DND-41 (cell line): ENCODE data around the gene TMEM63B.
"Not testable (repeated sequence)": the region's sequence is repeated elsewhere in the genome, so short reads cannot be mapped to it uniquely, and the experiment has no call there.

Experiments used
- ATAC-seq: fragments of 200-7000 bp; cut with Tn5 transposase; 3 replicates; pipeline ENCODE4 v1.9.1; 2021; ENCODE audit warnings: low read depth; ENCODE audit not compliant: insufficient read depth
- DNase-seq: peaks from one replicate; pipeline ENCODE4 v3.0.0-alpha.2; 2020
- H2AFZ ChIP-seq: 2 replicates; pipeline ENCODE4 v1.6.0; 2012; ENCODE audit warnings: low read depth, low read length
- H3K27ac ChIP-seq: 2 replicates; pipeline ENCODE4 v1.5.1; 2012; ENCODE audit warnings: low read length, inconsistent platforms
- H3K27me3 ChIP-seq: fragments of 200-600 bp; sonication (generic); 2 replicates; pipeline ENCODE4 v1.6.0; 2012; ENCODE audit warnings: low read length, mild to moderate bottlenecking, inconsistent platforms; ENCODE audit not compliant: insufficient read depth, poor library complexity
- H3K36me3 ChIP-seq: 2 replicates; pipeline ENCODE4 v1.5.1; 2012; ENCODE audit warnings: low read length, inconsistent platforms; ENCODE audit not compliant: insufficient read depth
- H3K4me1 ChIP-seq: 2 replicates; pipeline ENCODE4 v1.5.1; 2012; ENCODE audit warnings: mild to moderate bottlenecking, low read length; ENCODE audit not compliant: insufficient read depth
- H3K4me2 ChIP-seq: 2 replicates; pipeline ENCODE4 v1.6.0; 2012; ENCODE audit warnings: mild to moderate bottlenecking, moderate library complexity, low read length, inconsistent platforms; ENCODE audit not compliant: insufficient read depth
- H3K4me3 ChIP-seq, 2 experiments: fragments of 200-600 bp in 1 of 2; shearing (Covaris generic) in 1 of 2; 2 replicates each; pipeline ENCODE4 v1.5.1; 2012 to 2016; ENCODE audit warnings: inconsistent platforms in 2 of 2, low read length in 2 of 2, mild to moderate bottlenecking in 2 of 2, low read depth in 1 of 2, moderate library complexity in 1 of 2
- H3K79me2 ChIP-seq: 2 replicates; pipeline ENCODE4 v1.6.0; 2012; ENCODE audit warnings: low read length, inconsistent platforms; ENCODE audit not compliant: insufficient read depth
- H3K9ac ChIP-seq: 2 replicates; pipeline ENCODE4 v1.6.0; 2012; ENCODE audit warnings: low read depth, mild to moderate bottlenecking, inconsistent platforms, low read length, moderate library complexity
- H3K9me3 ChIP-seq: 2 replicates; pipeline ENCODE4 v1.5.1; 2012; ENCODE audit warnings: low read length, moderate library complexity, mild to moderate bottlenecking, inconsistent platforms; ENCODE audit not compliant: insufficient read depth, severe bottlenecking
- H4K20me1 ChIP-seq: 2 replicates; pipeline ENCODE4 v1.6.0; 2012; ENCODE audit warnings: low read length; ENCODE audit not compliant: insufficient read depth
- EZH2 ChIP-seq: IDR thresholded peaks from 3 replicates; pipeline ENCODE4 v1.6.1; 2012; ENCODE audit warnings: borderline replicate concordance, low read depth, mild to moderate bottlenecking, moderate library complexity, low read length, inconsistent platforms; ENCODE audit not compliant: severe bottlenecking
- TF ChIP-seq, protein P1 (sequence below): IDR thresholded peaks from 2 replicates; pipeline ENCODE4 v1.5.1; 2012; ENCODE audit warnings: borderline replicate concordance, low read length, moderate library complexity, mild to moderate bottlenecking; ENCODE audit not compliant: poor library complexity, severe bottlenecking; ENCODE audit errors: extremely low read depth

TMEM63B gene

DNA sequence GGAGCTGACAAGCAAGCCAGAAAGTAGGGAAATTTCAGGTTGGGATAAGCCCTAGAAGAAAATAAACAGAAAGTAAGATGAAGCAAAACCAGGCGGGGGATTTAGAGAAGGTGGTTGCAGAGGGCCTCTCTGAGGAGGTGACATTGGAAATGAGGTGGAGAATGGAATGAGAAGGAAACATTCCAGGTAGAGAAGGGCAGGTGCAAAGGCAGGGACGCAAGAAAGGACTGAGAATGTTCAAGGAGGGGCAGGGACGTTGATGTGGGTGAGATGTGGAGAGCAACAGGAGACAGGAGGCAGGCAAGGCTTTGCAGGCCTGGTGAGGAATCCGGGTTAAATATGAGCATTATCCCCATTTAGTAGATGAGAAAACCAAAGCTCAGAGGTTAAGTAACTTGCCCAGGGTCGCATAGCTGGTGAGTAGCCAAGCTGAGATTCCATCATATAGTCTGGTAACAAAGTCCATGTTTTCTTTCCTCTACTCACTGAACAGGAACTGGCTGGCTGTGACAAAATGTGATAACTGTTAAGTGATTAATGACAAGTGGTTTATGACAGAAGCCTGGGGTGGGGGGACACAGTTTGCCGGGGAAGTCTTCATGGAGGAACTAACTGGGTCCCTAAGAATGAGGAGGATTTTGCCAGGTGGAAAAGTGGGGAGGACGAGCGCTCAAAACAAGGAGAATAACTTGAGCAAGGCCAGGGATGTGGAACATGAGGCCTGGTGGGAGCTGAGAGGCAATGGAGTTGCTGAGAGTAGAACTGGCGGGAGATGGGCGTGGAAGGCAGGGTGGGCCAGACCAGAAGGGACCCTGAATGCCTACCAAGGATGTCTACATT lies 32.7 kb upstream of the TMEM63B start:
- DNase-seq (no peak), ATAC-seq (no peak)
- Histone ChIP-seq H4K20me1 (peaks cover 16% of the 10 kb centered on the region; the same call in 1 of the 2 replicates), H3K4me3 (no peak overlapping the region), H3K9ac (no peak overlapping the region), H3K9me3 (no peaks in the 10 kb centered on the region), H3K4me2 (no peak overlapping the region), H2AFZ (no peak overlapping the region), H3K4me1 (no peaks in the 10 kb centered on the region), H3K27me3 (no peaks in the 10 kb centered on the region), H3K27ac (no peak overlapping the region), H3K36me3 (peaks cover 5% of the 10 kb centered on the region; the same call in 1 of the 2 replicates), H3K79me2 (no peaks in the 10 kb centered on the region)
- TF ChIP-seq, protein P1, sequence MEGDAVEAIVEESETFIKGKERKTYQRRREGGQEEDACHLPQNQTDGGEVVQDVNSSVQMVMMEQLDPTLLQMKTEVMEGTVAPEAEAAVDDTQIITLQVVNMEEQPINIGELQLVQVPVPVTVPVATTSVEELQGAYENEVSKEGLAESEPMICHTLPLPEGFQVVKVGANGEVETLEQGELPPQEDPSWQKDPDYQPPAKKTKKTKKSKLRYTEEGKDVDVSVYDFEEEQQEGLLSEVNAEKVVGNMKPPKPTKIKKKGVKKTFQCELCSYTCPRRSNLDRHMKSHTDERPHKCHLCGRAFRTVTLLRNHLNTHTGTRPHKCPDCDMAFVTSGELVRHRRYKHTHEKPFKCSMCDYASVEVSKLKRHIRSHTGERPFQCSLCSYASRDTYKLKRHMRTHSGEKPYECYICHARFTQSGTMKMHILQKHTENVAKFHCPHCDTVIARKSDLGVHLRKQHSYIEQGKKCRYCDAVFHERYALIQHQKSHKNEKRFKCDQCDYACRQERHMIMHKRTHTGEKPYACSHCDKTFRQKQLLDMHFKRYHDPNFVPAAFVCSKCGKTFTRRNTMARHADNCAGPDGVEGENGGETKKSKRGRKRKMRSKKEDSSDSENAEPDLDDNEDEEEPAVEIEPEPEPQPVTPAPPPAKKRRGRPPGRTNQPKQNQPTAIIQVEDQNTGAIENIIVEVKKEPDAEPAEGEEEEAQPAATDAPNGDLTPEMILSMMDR: no peak
- no peak for TF ChIP-seq EZH2

DNA sequence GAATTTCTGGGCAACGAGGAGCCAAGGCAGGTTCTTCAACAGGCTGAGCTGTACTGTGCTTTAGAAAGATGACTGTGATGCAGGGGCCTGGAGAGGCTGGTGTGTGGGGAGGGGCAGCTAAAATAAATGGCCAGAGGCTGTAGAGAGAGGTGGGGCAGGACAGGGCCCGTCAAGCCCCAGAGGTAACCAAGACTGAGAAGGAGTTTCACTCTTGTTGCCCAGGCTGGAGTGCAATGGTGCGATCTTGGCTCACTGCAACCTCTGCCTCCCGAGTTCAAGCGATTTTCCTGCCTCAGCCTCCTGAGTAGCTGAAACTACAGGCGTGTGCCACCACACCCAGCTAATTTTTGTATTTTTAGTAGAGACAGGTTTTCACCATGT lies 32.1 kb upstream of the TMEM63B start:
- H3K36me3 ChIP-seq, DNase-seq, H3K4me3 ChIP-seq, H3K9ac ChIP-seq, H3K9me3 ChIP-seq, H3K79me2 ChIP-seq, H3K4me2 ChIP-seq, H3K27ac ChIP-seq, H3K4me1 ChIP-seq, H3K27me3 ChIP-seq, H2AFZ ChIP-seq, ATAC-seq: not testable (repeated sequence)
- H4K20me1 ChIP-seq: peaks cover 16% of the 10 kb centered on the region; the same call in 1 of the 2 replicates

DNA sequence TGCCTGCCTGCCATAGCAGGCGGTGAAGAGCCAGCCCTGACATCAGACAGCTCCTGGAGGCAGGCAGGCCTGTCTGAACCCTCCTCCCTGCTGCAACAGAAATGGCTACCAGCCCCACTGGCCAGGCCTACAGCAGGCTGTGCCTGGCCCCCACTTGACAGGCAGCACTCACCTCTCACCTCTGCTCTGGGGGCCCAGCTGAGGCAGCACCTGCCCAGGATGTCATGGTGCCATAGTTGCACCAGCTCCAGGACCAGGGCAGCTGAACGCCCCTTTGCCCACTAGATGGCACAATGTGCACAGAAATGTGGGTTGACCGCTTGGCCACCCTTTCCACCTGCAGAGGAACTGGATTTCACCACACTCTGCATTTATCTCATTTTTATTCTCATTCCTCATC lies 30.7 kb upstream of the TMEM63B start:
- ATAC-seq (peak; percentile 88), DNase-seq (peak; percentile 72)
- Histone ChIP-seq H3K9ac (no peak overlapping the region), H3K4me1 (no peaks in the 10 kb centered on the region), H2AFZ (no peak overlapping the region), H3K4me3 (no peak overlapping the region), H3K9me3 (no peaks in the 10 kb centered on the region), H3K27me3 (no peaks in the 10 kb centered on the region), H3K36me3 (peaks cover 17% of the 10 kb centered on the region), H3K79me2 (no peaks in the 10 kb centered on the region), H3K27ac (no peak overlapping the region), H4K20me1 (peaks cover 22% of the 10 kb centered on the region), H3K4me2 (no peak overlapping the region)
- TF ChIP-seq, protein P1: peak; percentile 89
- no peak for TF ChIP-seq EZH2

DNA sequence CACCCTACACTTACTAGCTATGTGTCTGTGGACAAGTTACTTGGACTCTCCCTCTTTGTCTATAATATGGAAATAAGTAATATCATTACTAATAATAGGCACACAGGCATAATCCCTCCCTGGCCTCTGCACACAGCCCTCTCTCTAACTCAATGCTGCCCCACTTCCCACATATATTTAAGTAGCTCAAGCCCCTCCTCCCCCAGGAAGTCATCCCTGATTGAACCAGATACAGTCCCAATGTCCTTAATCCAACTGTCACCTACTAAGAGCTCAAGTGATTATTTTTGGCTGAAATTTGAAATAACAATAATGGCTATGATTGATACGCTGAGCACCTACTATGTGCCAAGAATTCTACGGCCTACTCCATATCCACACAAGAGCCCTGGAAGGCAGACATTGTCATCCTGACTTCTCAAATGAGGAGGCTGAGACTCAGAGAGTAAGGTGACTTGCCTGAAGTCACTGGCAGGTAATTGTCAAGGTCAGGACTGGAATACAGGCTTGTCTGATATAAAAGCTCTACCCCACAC lies 29.5 kb upstream of the TMEM63B start:
- ATAC-seq (no peak), DNase-seq (no peak)
- H4K20me1 ChIP-seq: peaks cover 28% of the 10 kb centered on the region
- no peaks in the 10 kb centered on the region for H3K4me1 ChIP-seq
- H2AFZ ChIP-seq: no peak overlapping the region
- peaks cover 17% of the 10 kb centered on the region for H3K36me3 ChIP-seq
- no peaks in the 10 kb centered on the region for H3K27me3 ChIP-seq
- H3K79me2 ChIP-seq: no peaks in the 10 kb centered on the region
- H3K4me3 ChIP-seq: no peak overlapping the region
- H3K27ac ChIP-seq: no peak overlapping the region
- no peak overlapping the region for H3K4me2 ChIP-seq
- TF ChIP-seq EZH2: no peak
- TF ChIP-seq, protein P1: no peak
- no peaks in the 10 kb centered on the region for H3K9me3 ChIP-seq
- H3K9ac ChIP-seq: no peak overlapping the region
